Central memory CD8-positive, alpha-beta T cell (primary cell): ENCODE measurements around the gene LATS2.

Source experiments
- ATAC-seq: fragments of 150-1000 bp; cut with Tn5 transposase; replicated peaks from 2 replicates; pipeline ENCODE4 v1.10.0; 2022; ENCODE audit warnings: mild to moderate bottlenecking, moderate FRiP score, moderate number of reproducible peaks; ENCODE audit not compliant: poor library complexity, severe bottlenecking; ENCODE audit errors: extremely low read depth
- DNase-seq, 2 donors: peaks; one replicate each; pipeline ENCODE4 v3.0.0; 2021; ENCODE audit warnings: low spot score in 2 of 2
- H3K27ac Mint-ChIP-seq: one replicate; pipeline ENCODE4 v1.8.0; 2022; ENCODE audit warnings: low read depth, mild to moderate bottlenecking, moderate library complexity, mixed read lengths
- H3K27me3 Mint-ChIP-seq: one replicate; pipeline ENCODE4 v1.8.0; 2022; ENCODE audit warnings: mixed read lengths
- H3K36me3 Mint-ChIP-seq: one replicate; pipeline ENCODE4 v1.8.0; 2022; ENCODE audit warnings: mild to moderate bottlenecking, moderate library complexity, mixed read lengths; ENCODE audit not compliant: insufficient read depth
- H3K4me1 Mint-ChIP-seq: one replicate; pipeline ENCODE4 v1.8.0; 2022; ENCODE audit warnings: mixed read lengths
- H3K4me3 Mint-ChIP-seq: one replicate; pipeline ENCODE4 v1.8.0; 2022; ENCODE audit warnings: mild to moderate bottlenecking, moderate library complexity, mixed read lengths
- H3K9me3 Mint-ChIP-seq: one replicate; pipeline ENCODE4 v1.8.0; 2022; ENCODE audit warnings: mixed read lengths

LATS2 gene

GRCh38 chr13:21014502-21015170 lies 46.8 kb downstream of the LATS2 start:
- Mint-ChIP-seq H3K27me3 (no peaks in the 10 kb centered on the region), H3K4me1 (peaks cover 6% of the 10 kb centered on the region), H3K9me3 (no peaks in the 10 kb centered on the region), H3K36me3 (no peaks in the 10 kb centered on the region), H3K27ac (no peak overlapping the region), H3K4me3 (no peak overlapping the region)
- no peak for DNase-seq
- no peak for ATAC-seq

- H3K27me3 Mint-ChIP-seq: no peaks in the 10 kb centered on the region
- H3K36me3 Mint-ChIP-seq: no peaks in the 10 kb centered on the region
- no peak overlapping the region for H3K4me3 Mint-ChIP-seq
- no peak overlapping the region for H3K27ac Mint-ChIP-seq
- DNase-seq (no peak), ATAC-seq (no peak)
- peaks cover 6% of the 10 kb centered on the region for H3K4me1 Mint-ChIP-seq
- H3K9me3 Mint-ChIP-seq: no peaks in the 10 kb centered on the region
These were observed 47.3 kb downstream of the LATS2 start for GRCh38 chr13:21014139-21014501.

GRCh38 chr13:21013682-21014038 lies 47.7 kb downstream of the LATS2 start:
- peaks cover 6% of the 10 kb centered on the region for H3K4me1 Mint-ChIP-seq
- H3K27me3 Mint-ChIP-seq: no peaks in the 10 kb centered on the region
- no peaks in the 10 kb centered on the region for H3K9me3 Mint-ChIP-seq
- no peak overlapping the region for H3K4me3 Mint-ChIP-seq
- H3K36me3 Mint-ChIP-seq: no peaks in the 10 kb centered on the region
- ATAC-seq (no peak), DNase-seq (no peak)
- no peak overlapping the region for H3K27ac Mint-ChIP-seq

- no peak for ATAC-seq
- Mint-ChIP-seq H3K27me3 (no peaks in the 10 kb centered on the region), H3K4me1 (peaks cover 6% of the 10 kb centered on the region), H3K9me3 (no peaks in the 10 kb centered on the region), H3K36me3 (no peaks in the 10 kb centered on the region), H3K4me3 (no peak overlapping the region), H3K27ac (no peak overlapping the region)
- DNase-seq: no peak
These were observed 48.3 kb downstream of the LATS2 start for GRCh38 chr13:21012841-21013681.

- Mint-ChIP-seq H3K4me3 (no peak overlapping the region), H3K27me3 (no peaks in the 10 kb centered on the region), H3K27ac (no peak overlapping the region), H3K36me3 (no peaks in the 10 kb centered on the region), H3K9me3 (no peaks in the 10 kb centered on the region), H3K4me1 (peaks cover 6% of the 10 kb centered on the region)
- ATAC-seq (no peak), DNase-seq (no peak)
These were observed 49.2 kb downstream of the LATS2 start for GRCh38 chr13:21012211-21012610.

GRCh38 chr13:21011378-21011777 lies 50.0 kb downstream of the LATS2 start:
- Mint-ChIP-seq H3K27ac (no peak overlapping the region), H3K4me1 (no peaks in the 10 kb centered on the region)

GRCh38 chr13:21010621-21011020 lies 50.8 kb downstream of the LATS2 start:
- Mint-ChIP-seq H3K4me1 (no peaks in the 10 kb centered on the region), H3K27me3 (no peaks in the 10 kb centered on the region), H3K36me3 (no peaks in the 10 kb centered on the region), H3K9me3 (no peaks in the 10 kb centered on the region), H3K4me3 (no peak overlapping the region), H3K27ac (no peak overlapping the region)
- ATAC-seq (no peak), DNase-seq (no peak)

More at GRCh38 chr13:21011378-21011777, 50.0 kb downstream of the LATS2 start:
- DNase-seq: no peak
- no peak for ATAC-seq
- H3K9me3 Mint-ChIP-seq: no peaks in the 10 kb centered on the region
- no peaks in the 10 kb centered on the region for H3K36me3 Mint-ChIP-seq
- H3K4me3 Mint-ChIP-seq: no peak overlapping the region
- no peaks in the 10 kb centered on the region for H3K27me3 Mint-ChIP-seq

GRCh38 chr13:21009036-21009435 lies 52.4 kb downstream of the LATS2 start:
- no peaks in the 10 kb centered on the region for H3K36me3 Mint-ChIP-seq
- H3K27me3 Mint-ChIP-seq: no peaks in the 10 kb centered on the region
- no peak overlapping the region for H3K4me3 Mint-ChIP-seq
- H3K4me1 Mint-ChIP-seq: no peaks in the 10 kb centered on the region
- DNase-seq (no peak), ATAC-seq (no peak)
- H3K27ac Mint-ChIP-seq: no peak overlapping the region
- no peaks in the 10 kb centered on the region for H3K9me3 Mint-ChIP-seq

GRCh38 chr13:21008026-21008425 lies 53.4 kb downstream of the LATS2 start:
- no peak for DNase-seq
- H3K4me3 Mint-ChIP-seq: no peak overlapping the region

GRCh38 chr13:21006141-21007005 lies 55.0 kb downstream of the LATS2 start:
- H3K4me1 Mint-ChIP-seq: no peaks in the 10 kb centered on the region
- DNase-seq (no peak), ATAC-seq (no peak)
- H3K9me3 Mint-ChIP-seq: no peaks in the 10 kb centered on the region
- H3K36me3 Mint-ChIP-seq: no peaks in the 10 kb centered on the region
- no peak overlapping the region for H3K27ac Mint-ChIP-seq
- H3K4me3 Mint-ChIP-seq: no peak overlapping the region
- H3K27me3 Mint-ChIP-seq: no peaks in the 10 kb centered on the region

More at GRCh38 chr13:21008026-21008425, 53.4 kb downstream of the LATS2 start:
- Mint-ChIP-seq H3K36me3 (no peaks in the 10 kb centered on the region), H3K27me3 (no peaks in the 10 kb centered on the region), H3K27ac (no peak overlapping the region), H3K4me1 (no peaks in the 10 kb centered on the region), H3K9me3 (no peaks in the 10 kb centered on the region)
- no peak for ATAC-seq

GRCh38 chr13:21005193-21005592 lies 56.2 kb downstream of the LATS2 start:
- no peaks in the 10 kb centered on the region for H3K27me3 Mint-ChIP-seq
- H3K27ac Mint-ChIP-seq: no peak overlapping the region
- no peaks in the 10 kb centered on the region for H3K4me1 Mint-ChIP-seq
- H3K36me3 Mint-ChIP-seq: no peaks in the 10 kb centered on the region
- no peaks in the 10 kb centered on the region for H3K9me3 Mint-ChIP-seq
- ATAC-seq: no peak
- no peak for DNase-seq
- H3K4me3 Mint-ChIP-seq: no peak overlapping the region

- H3K36me3 Mint-ChIP-seq: no peaks in the 10 kb centered on the region
- H3K4me1 Mint-ChIP-seq: no peaks in the 10 kb centered on the region
- H3K4me3 Mint-ChIP-seq: no peak overlapping the region
- H3K27ac Mint-ChIP-seq: no peak overlapping the region
- H3K9me3 Mint-ChIP-seq: no peaks in the 10 kb centered on the region
- no peaks in the 10 kb centered on the region for H3K27me3 Mint-ChIP-seq
- no peak for ATAC-seq
- DNase-seq: no peak
These were observed 59.9 kb downstream of the LATS2 start for GRCh38 chr13:21001471-21001870.
